WTC11 (cell line): ENCODE data around the gene ATP6V1C2. TPM values are rescaled to one million over a fixed set of nuclear protein-coding genes. Genes with fewer than 3 reads are reported as not detected.

Source experiments
- ATAC-seq: fragments of 200-7000 bp; cut with Tn5 transposase; 2 replicates; pipeline ENCODE4 v1.10.0; 2021; ENCODE audit warnings: mild to moderate bottlenecking, moderate library complexity
- CTCF ChIA-PET: fragments of 300-600 bp; sonication (Branson Sonifier 250); formaldehyde crosslinking; loops from one replicate; lab custom pipeline; 2021; ENCODE audit warnings: antibody characterized with exemption; lab: Charles Lee
- POLR2A ChIA-PET: fragments of 350-600 bp; sonication (Branson Sonifier 250); formaldehyde crosslinking; loops from one replicate; lab custom pipeline; 2021; ENCODE audit warnings: antibody characterized with exemption; lab: Charles Lee
- DNase-seq: peaks from one replicate; pipeline ENCODE4 v3.0.0; 2021; ENCODE audit warnings: low spot score
- H3K27ac Mint-ChIP-seq: 2 replicates; pipeline ENCODE4 v1.8.0; 2021; ENCODE audit warnings: mixed read lengths
- H3K27me3 Mint-ChIP-seq: 2 replicates; pipeline ENCODE4 v1.8.0; 2021; ENCODE audit warnings: low read depth, mild to moderate bottlenecking, moderate library complexity, mixed read lengths
- H3K36me3 Mint-ChIP-seq: 2 replicates; pipeline ENCODE4 v1.8.0; 2021; ENCODE audit warnings: mixed read lengths
- H3K4me1 Mint-ChIP-seq: 2 replicates; pipeline ENCODE4 v1.8.0; 2022; ENCODE audit warnings: mixed read lengths
- H3K4me3 Mint-ChIP-seq: 2 replicates; pipeline ENCODE4 v1.8.0; 2021; ENCODE audit warnings: mild to moderate bottlenecking, moderate library complexity, mixed read lengths
- H3K9me3 Mint-ChIP-seq: 2 replicates; pipeline ENCODE4 v1.8.0; 2021; ENCODE audit warnings: mixed read lengths
- FOXP1 ChIP-seq: sonication (generic); formaldehyde crosslinking; IDR thresholded peaks from 2 replicates; pipeline ENCODE4 v1.8.0; 2022; ENCODE audit warnings: missing genetic modification reagents, mild to moderate bottlenecking, moderate library complexity, borderline replicate concordance
- GTF2I ChIP-seq: fragments of 250-450 bp; sonication (Bioruptor Pico); conservative IDR thresholded peaks from 2 replicates; pipeline ENCODE4 v1.4.0; 2021; ENCODE audit warnings: mild to moderate bottlenecking
- JUN ChIP-seq: sonication (generic); formaldehyde crosslinking; IDR thresholded peaks from 2 replicates; pipeline ENCODE4 v1.8.0; 2023; ENCODE audit warnings: mild to moderate bottlenecking, missing genetic modification reagents
- MAX ChIP-seq: sonication (generic); formaldehyde crosslinking; IDR thresholded peaks from 2 replicates; pipeline ENCODE4 v1.8.0; 2022; ENCODE audit warnings: mild to moderate bottlenecking, missing genetic modification reagents
- NFE2L1 ChIP-seq: sonication (generic); formaldehyde crosslinking; IDR thresholded peaks from 2 replicates; pipeline ENCODE4 v1.8.1; 2023; ENCODE audit warnings: missing genetic modification reagents
- PRDM15 ChIP-seq: sonication (generic); formaldehyde crosslinking; IDR thresholded peaks from 2 replicates; pipeline ENCODE4 v1.8.0; 2022; ENCODE audit warnings: missing genetic modification reagents
- SMAD3 ChIP-seq: sonication (generic); formaldehyde crosslinking; IDR thresholded peaks from 2 replicates; pipeline ENCODE4 v1.8.0; 2022; ENCODE audit warnings: missing genetic modification reagents, mild to moderate bottlenecking, borderline replicate concordance
- SMAD4 ChIP-seq: sonication (generic); formaldehyde crosslinking; IDR thresholded peaks from 2 replicates; pipeline ENCODE4 v1.8.0; 2022; ENCODE audit warnings: mild to moderate bottlenecking, missing genetic modification reagents
- TEAD1 ChIP-seq: sonication (generic); formaldehyde crosslinking; IDR thresholded peaks from 2 replicates; pipeline ENCODE4 v1.8.0; 2022; ENCODE audit warnings: mild to moderate bottlenecking, missing genetic modification reagents
- TEAD4 ChIP-seq: sonication (generic); formaldehyde crosslinking; IDR thresholded peaks from 2 replicates; pipeline ENCODE4 v1.8.0; 2022; ENCODE audit warnings: mild to moderate bottlenecking, missing genetic modification reagents
- ZNF416 ChIP-seq: fragments of 250-450 bp; sonication (Bioruptor Pico); IDR thresholded peaks from 2 replicates; pipeline ENCODE4 v1.9.0; 2021; ENCODE audit warnings: mild to moderate bottlenecking, inconsistent platforms
- ZNF532 ChIP-seq: fragments of 250-450 bp; sonication (Bioruptor Pico); IDR thresholded peaks from 2 replicates; pipeline ENCODE4 v1.9.0; 2021; ENCODE audit warnings: mild to moderate bottlenecking, borderline replicate concordance
- total RNA-seq: library from RNA; stranded (reverse); gene quantifications from 3 replicates; pipeline ENCODE4 v1.2.3, GENCODE V29; 2021
- TF ChIP-seq, protein P1 (sequence below): fragments of 250-450 bp; sonication (Bioruptor Pico); IDR thresholded peaks from 2 replicates; pipeline ENCODE4 v2.1.2; 2022; ENCODE audit warnings: mild to moderate bottlenecking, moderate library complexity
- TF ChIP-seq, protein P2 (sequence below): sonication (generic); formaldehyde crosslinking; IDR thresholded peaks from 2 replicates; pipeline ENCODE4 v1.8.0; 2023; ENCODE audit warnings: mild to moderate bottlenecking, missing genetic modification reagents
- TF ChIP-seq, protein P3 (sequence below): sonication (generic); formaldehyde crosslinking; IDR thresholded peaks from 2 replicates; pipeline ENCODE4 v1.8.1; 2023; ENCODE audit warnings: mild to moderate bottlenecking, missing genetic modification reagents, moderate library complexity
- TF ChIP-seq, protein P4 (sequence below): sonication (generic); formaldehyde crosslinking; IDR thresholded peaks from 2 replicates; pipeline ENCODE4 v1.8.1; 2023; ENCODE audit warnings: mild to moderate bottlenecking, missing genetic modification reagents, moderate library complexity
- TF ChIP-seq, protein P5 (sequence below): sonication (generic); formaldehyde crosslinking; IDR thresholded peaks from 2 replicates; pipeline ENCODE4 v1.8.1; 2022; ENCODE audit warnings: mild to moderate bottlenecking, missing genetic modification reagents, moderate library complexity, borderline replicate concordance

Gene ATP6V1C2
- total RNA-seq, 1 experiment from 2014 or later, result 0.42 TPM

GRCh38 chr2:10786240-10786982 is 65.0 kb downstream of the ATP6V1C2 start (continued):
- TF ChIP-seq, protein P1, sequence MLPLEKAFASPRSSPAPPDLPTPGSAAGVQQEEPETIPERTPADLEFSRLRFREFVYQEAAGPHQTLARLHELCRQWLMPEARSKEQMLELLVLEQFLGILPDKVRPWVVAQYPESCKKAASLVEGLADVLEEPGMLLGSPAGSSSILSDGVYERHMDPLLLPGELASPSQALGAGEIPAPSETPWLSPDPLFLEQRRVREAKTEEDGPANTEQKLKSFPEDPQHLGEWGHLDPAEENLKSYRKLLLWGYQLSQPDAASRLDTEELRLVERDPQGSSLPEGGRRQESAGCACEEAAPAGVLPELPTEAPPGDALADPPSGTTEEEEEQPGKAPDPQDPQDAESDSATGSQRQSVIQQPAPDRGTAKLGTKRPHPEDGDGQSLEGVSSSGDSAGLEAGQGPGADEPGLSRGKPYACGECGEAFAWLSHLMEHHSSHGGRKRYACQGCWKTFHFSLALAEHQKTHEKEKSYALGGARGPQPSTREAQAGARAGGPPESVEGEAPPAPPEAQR, result no peak
- no peak for TF ChIP-seq TEAD1 (CRISPR knock-in tag)
- TF ChIP-seq, all 79 proteins: peak for 0

DNA sequence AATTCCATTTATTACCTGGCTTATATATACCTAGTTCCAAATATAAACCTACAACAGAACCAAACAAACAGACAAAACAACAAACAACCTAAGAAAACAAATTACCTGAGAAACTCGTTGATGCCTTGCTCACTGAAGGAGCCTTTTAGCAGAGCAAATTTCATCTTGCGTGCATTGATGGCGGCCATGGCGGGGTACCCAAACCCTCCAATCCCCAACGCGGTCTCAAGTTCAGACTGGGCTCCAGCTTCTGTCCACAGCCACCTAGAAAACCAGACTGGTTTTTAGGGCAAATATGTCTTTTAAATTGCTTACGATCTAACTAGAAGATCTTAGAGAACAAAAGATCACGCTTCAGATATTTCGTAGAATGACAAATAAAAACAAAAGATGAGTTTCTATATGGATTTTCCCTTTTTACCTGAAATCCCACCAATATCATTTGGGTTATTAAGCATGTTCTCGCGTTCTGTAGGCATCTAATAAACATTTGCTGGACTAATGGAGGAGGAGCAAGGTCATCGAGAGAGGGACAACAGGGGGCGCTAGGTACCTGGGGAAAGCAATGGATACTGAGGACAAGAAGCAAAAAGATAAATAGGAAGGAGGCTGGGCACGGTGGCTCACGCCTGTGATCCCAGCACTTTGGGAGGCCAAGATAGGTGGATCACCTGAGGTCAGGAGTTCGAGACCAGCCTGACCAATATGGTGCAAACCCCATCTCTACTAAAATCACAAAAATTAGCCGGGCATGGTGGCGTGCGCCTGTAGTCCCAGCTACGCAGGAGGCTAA is 65.9 kb downstream of the ATP6V1C2 start:
- DNase-seq (peak; percentile 72), ATAC-seq (peak; percentile 78)
- CTCF ChIA-PET, result no interaction called here
- no peaks in the 10 kb centered on the region for H3K27me3 Mint-ChIP-seq
- POLR2A ChIA-PET, result no interaction called here
- H3K9me3 Mint-ChIP-seq, result no peaks in the 10 kb centered on the region
- TF ChIP-seq SMAD4 (CRISPR knock-in tag) (no peak), FOXP1 (CRISPR knock-in tag) (no peak), ZNF416 (CRISPR knock-in tag) (no peak), SMAD3 (CRISPR knock-in tag) (no peak), NFE2L1 (CRISPR knock-in tag) (no peak), JUN (CRISPR knock-in tag) (no peak), PRDM15 (CRISPR knock-in tag) (no peak), TEAD4 (CRISPR knock-in tag) (no peak), MAX (CRISPR knock-in tag) (no peak), GTF2I (CRISPR knock-in tag) (no peak), ZNF532 (CRISPR knock-in tag) (no peak)
- TF ChIP-seq, protein P2, sequence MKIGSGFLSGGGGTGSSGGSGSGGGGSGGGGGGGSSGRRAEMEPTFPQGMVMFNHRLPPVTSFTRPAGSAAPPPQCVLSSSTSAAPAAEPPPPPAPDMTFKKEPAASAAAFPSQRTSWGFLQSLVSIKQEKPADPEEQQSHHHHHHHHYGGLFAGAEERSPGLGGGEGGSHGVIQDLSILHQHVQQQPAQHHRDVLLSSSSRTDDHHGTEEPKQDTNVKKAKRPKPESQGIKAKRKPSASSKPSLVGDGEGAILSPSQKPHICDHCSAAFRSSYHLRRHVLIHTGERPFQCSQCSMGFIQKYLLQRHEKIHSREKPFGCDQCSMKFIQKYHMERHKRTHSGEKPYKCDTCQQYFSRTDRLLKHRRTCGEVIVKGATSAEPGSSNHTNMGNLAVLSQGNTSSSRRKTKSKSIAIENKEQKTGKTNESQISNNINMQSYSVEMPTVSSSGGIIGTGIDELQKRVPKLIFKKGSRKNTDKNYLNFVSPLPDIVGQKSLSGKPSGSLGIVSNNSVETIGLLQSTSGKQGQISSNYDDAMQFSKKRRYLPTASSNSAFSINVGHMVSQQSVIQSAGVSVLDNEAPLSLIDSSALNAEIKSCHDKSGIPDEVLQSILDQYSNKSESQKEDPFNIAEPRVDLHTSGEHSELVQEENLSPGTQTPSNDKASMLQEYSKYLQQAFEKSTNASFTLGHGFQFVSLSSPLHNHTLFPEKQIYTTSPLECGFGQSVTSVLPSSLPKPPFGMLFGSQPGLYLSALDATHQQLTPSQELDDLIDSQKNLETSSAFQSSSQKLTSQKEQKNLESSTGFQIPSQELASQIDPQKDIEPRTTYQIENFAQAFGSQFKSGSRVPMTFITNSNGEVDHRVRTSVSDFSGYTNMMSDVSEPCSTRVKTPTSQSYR (CRISPR knock-in tag), result no peak
- TF ChIP-seq, protein P3, sequence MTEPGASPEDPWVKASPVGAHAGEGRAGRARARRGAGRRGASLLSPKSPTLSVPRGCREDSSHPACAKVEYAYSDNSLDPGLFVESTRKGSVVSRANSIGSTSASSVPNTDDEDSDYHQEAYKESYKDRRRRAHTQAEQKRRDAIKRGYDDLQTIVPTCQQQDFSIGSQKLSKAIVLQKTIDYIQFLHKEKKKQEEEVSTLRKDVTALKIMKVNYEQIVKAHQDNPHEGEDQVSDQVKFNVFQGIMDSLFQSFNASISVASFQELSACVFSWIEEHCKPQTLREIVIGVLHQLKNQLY (CRISPR knock-in tag), result no peak
- TF ChIP-seq, protein P4, sequence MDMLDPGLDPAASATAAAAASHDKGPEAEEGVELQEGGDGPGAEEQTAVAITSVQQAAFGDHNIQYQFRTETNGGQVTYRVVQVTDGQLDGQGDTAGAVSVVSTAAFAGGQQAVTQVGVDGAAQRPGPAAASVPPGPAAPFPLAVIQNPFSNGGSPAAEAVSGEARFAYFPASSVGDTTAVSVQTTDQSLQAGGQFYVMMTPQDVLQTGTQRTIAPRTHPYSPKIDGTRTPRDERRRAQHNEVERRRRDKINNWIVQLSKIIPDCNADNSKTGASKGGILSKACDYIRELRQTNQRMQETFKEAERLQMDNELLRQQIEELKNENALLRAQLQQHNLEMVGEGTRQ, result no peak
- TF ChIP-seq, protein P5, sequence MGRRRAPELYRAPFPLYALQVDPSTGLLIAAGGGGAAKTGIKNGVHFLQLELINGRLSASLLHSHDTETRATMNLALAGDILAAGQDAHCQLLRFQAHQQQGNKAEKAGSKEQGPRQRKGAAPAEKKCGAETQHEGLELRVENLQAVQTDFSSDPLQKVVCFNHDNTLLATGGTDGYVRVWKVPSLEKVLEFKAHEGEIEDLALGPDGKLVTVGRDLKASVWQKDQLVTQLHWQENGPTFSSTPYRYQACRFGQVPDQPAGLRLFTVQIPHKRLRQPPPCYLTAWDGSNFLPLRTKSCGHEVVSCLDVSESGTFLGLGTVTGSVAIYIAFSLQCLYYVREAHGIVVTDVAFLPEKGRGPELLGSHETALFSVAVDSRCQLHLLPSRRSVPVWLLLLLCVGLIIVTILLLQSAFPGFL (CRISPR knock-in tag), result no peak
- no peaks in the 10 kb centered on the region for H3K4me1 Mint-ChIP-seq
- no peak overlapping the region for H3K4me3 Mint-ChIP-seq
- peaks cover 94% of the 10 kb centered on the region for H3K36me3 Mint-ChIP-seq
- H3K27ac Mint-ChIP-seq, result no peak overlapping the region
